ENCODE data around the gene TTC34.
"Not testable (repeated sequence)": the region's sequence is repeated elsewhere in the genome, so short reads cannot be mapped to it uniquely, and the experiment has no call there.

TTC34 gene

GRCh38 chr1:2795926-2796325 lies 5.6 kb downstream of the TTC34 start:
- DNase-seq (ENCODE audit: low read depth) = no peak

- DNase-seq (ENCODE audit: low read depth) = no peak
Measured at GRCh38 chr1:2791027-2791760, 10.3 kb downstream of the TTC34 start.

GRCh38 chr1:2789986-2790581 lies 11.4 kb downstream of the TTC34 start:
- DNase-seq (ENCODE audit: low read depth) = no peak

GRCh38 chr1:2789164-2789985 lies 12.1 kb downstream of the TTC34 start:
- no peak for DNase-seq (ENCODE audit: low read depth)

- DNase-seq (ENCODE audit: low read depth) = no peak
Measured at GRCh38 chr1:2788506-2789163, 12.9 kb downstream of the TTC34 start.

- no peak for DNase-seq (ENCODE audit: low read depth)
Measured at GRCh38 chr1:2787163-2787911, 14.2 kb downstream of the TTC34 start.

GRCh38 chr1:2786329-2787162 lies 14.9 kb downstream of the TTC34 start:
- peak; percentile 37 for DNase-seq (ENCODE audit: low read depth)

GRCh38 chr1:2785631-2786328 lies 15.7 kb downstream of the TTC34 start:
- DNase-seq (ENCODE audit: low read depth) = no peak

- no peak for DNase-seq (ENCODE audit: low read depth)
Measured at GRCh38 chr1:2784854-2785630, 16.5 kb downstream of the TTC34 start.

- DNase-seq (ENCODE audit: low read depth) = no peak
Measured at GRCh38 chr1:2783435-2784397, 17.8 kb downstream of the TTC34 start.

GRCh38 chr1:2783069-2783434 lies 18.4 kb downstream of the TTC34 start:
- DNase-seq (ENCODE audit: low read depth) = no peak

- no peak for DNase-seq (ENCODE audit: low read depth)
Measured at GRCh38 chr1:2781627-2782026, 19.9 kb downstream of the TTC34 start.

- no peak for DNase-seq (ENCODE audit: low read depth)
Measured at GRCh38 chr1:2778220-2778592, 23.3 kb downstream of the TTC34 start.

GRCh38 chr1:2777424-2778219 lies 23.9 kb downstream of the TTC34 start:
- DNase-seq (ENCODE audit: low read depth) = no peak

GRCh38 chr1:2775333-2775732 lies 26.2 kb downstream of the TTC34 start:
- DNase-seq (ENCODE audit: low read depth) = not testable (repeated sequence)

- DNase-seq (ENCODE audit: low read depth) = not testable (repeated sequence)
Measured at GRCh38 chr1:2768052-2768451, 33.4 kb downstream of the TTC34 start.

GRCh38 chr1:2759433-2759832 lies 42.1 kb downstream of the TTC34 start:
- DNase-seq (ENCODE audit: low read depth) = not testable (repeated sequence)

Measured in stimulated activated CD8-positive, alpha-beta memory T cell treated with anti-CD3 and anti-CD28 coated beads, Interleukin-12 subunit alpha, Interleukin-12 subunit beta, amount 100 ng/mL, for 4 hours (primary cell).